GM18511 (cell line): ENCODE measurements around the gene GJD3.
A peak's percentile ranks its signal among the peaks of the same experiment; 100 is the strongest.

ENCODE experiments used
- ATAC-seq: cut with Tn5 transposase; IDR thresholded peaks from one replicate; pipeline ENCODE4 v1.9.1; 2021; ENCODE audit warnings: mild to moderate bottlenecking, moderate library complexity; ENCODE audit not compliant: unreplicated experiment

Gene GJD3

GRCh38 chr17:40326832-40327199 lies 37.7 kb downstream of the GJD3 start:
- ATAC-seq = no peak

- ATAC-seq = no peak
Measured at GRCh38 chr17:40326014-40326831, 38.3 kb downstream of the GJD3 start.

GRCh38 chr17:40325156-40326013 lies 39.2 kb downstream of the GJD3 start:
- ATAC-seq = no peak

- no peak for ATAC-seq
Measured at GRCh38 chr17:40323391-40324381, 40.9 kb downstream of the GJD3 start.

- ATAC-seq = peak; percentile 44
Measured at GRCh38 chr17:40322358-40323315, 41.9 kb downstream of the GJD3 start.

GRCh38 chr17:40321961-40322357 lies 42.6 kb downstream of the GJD3 start:
- no peak for ATAC-seq

- no peak for ATAC-seq
Measured at GRCh38 chr17:40321524-40321929, 43.0 kb downstream of the GJD3 start.

GRCh38 chr17:40320756-40321523 lies 43.6 kb downstream of the GJD3 start:
- ATAC-seq = no peak

- no peak for ATAC-seq
Measured at GRCh38 chr17:40319651-40320540, 44.6 kb downstream of the GJD3 start.

GRCh38 chr17:40318830-40319391 lies 45.6 kb downstream of the GJD3 start:
- no peak for ATAC-seq

- peak; percentile 67 for ATAC-seq
Measured at GRCh38 chr17:40317880-40318829, 46.4 kb downstream of the GJD3 start.

- no peak for ATAC-seq
Measured at GRCh38 chr17:40317345-40317873, 47.1 kb downstream of the GJD3 start.

GRCh38 chr17:40316571-40317344 lies 47.8 kb downstream of the GJD3 start:
- no peak for ATAC-seq

- no peak for ATAC-seq
Measured at GRCh38 chr17:40315678-40316570, 48.6 kb downstream of the GJD3 start.
